Stimulated activated CD4-positive, alpha-beta T cell treated with anti-CD3 and anti-CD28 coated beads, Interleukin-2, amount 100 ng/mL, for 48 hours (primary cell): ENCODE measurements around the gene CTDSPL.

Experiments used
- DNase-seq, 2 donors: peaks; one replicate each; pipeline ENCODE4 v3.0.0-alpha.2; 2020

The CTDSPL gene

GRCh38 chr3:37892927-37893600, 31.4 kb downstream of the CTDSPL start:
- no peak for DNase-seq

GRCh38 chr3:37896827-37897226, 35.1 kb downstream of the CTDSPL start:
- no peak for DNase-seq

- no peak for DNase-seq
Measured at GRCh38 chr3:37897763-37898162, 36.1 kb downstream of the CTDSPL start.

GRCh38 chr3:37898424-37898823, 36.7 kb downstream of the CTDSPL start:
- DNase-seq = no peak

GRCh38 chr3:37899101-37899707, 37.5 kb downstream of the CTDSPL start:
- no peak for DNase-seq

- DNase-seq = no peak
Measured at GRCh38 chr3:37899711-37900306, 38.1 kb downstream of the CTDSPL start.

- no peak for DNase-seq
Measured at GRCh38 chr3:37901721-37902120, 40.0 kb downstream of the CTDSPL start.

- DNase-seq = no peak
Measured at GRCh38 chr3:37902674-37903073, 41.0 kb downstream of the CTDSPL start.

- DNase-seq = no peak
Measured at GRCh38 chr3:37903320-37903719, 41.6 kb downstream of the CTDSPL start.

- no peak for DNase-seq
Measured at GRCh38 chr3:37903734-37904133, 42.1 kb downstream of the CTDSPL start.

- DNase-seq = no peak
Measured at GRCh38 chr3:37904601-37905000, 42.9 kb downstream of the CTDSPL start.

- no peak for DNase-seq
Measured at GRCh38 chr3:37905346-37905745, 43.7 kb downstream of the CTDSPL start.

- no peak for DNase-seq
Measured at GRCh38 chr3:37905987-37906674, 44.5 kb downstream of the CTDSPL start.

GRCh38 chr3:37906734-37907282, 45.1 kb downstream of the CTDSPL start:
- no peak for DNase-seq

GRCh38 chr3:37907371-37907770, 45.7 kb downstream of the CTDSPL start:
- no peak for DNase-seq

GRCh38 chr3:37907906-37908305, 46.2 kb downstream of the CTDSPL start:
- no peak for DNase-seq

- no peak for DNase-seq
Measured at GRCh38 chr3:37909067-37909911, 47.6 kb downstream of the CTDSPL start.

GRCh38 chr3:37910671-37911400, 49.2 kb downstream of the CTDSPL start:
- DNase-seq = no peak

GRCh38 chr3:37912052-37912733, 50.5 kb downstream of the CTDSPL start:
- no peak for DNase-seq

- DNase-seq = no peak
Measured at GRCh38 chr3:37913522-37913921, 51.8 kb downstream of the CTDSPL start.

- no peak for DNase-seq
Measured at GRCh38 chr3:37916685-37917084, 55.0 kb downstream of the CTDSPL start.
